ENCODE measurements around the gene TIMM13. TPM values are rescaled to one million over a fixed set of nuclear protein-coding genes. Genes with fewer than 3 reads are reported as not detected.

The TIMM13 gene
- polyA plus RNA-seq, 3 donors = 17.3 to 89.3 (median 72.4) TPM

- H3K9me3 ChIP-seq (replicated peaks in 1 of 2; ENCODE audit: control insufficient read depth in 1 of 2, insufficient read depth in 1 of 2, low read length in 2 of 2) = peaks cover 0 to 4% of the 10 kb centered on the region in 2 donors
- no peak for DNase-seq
- peaks cover 0 to 6% (median 4%) of the 10 kb centered on the region in 7 donors for H3K9me3 Mint-ChIP-seq
- peaks cover 0 to 4% of the 10 kb centered on the region in 2 donors for H3K36me3 Mint-ChIP-seq
- TF ChIP-seq CTCF (IDR thresholded peaks at IDR 0.05) = no peak
- no peak overlapping the region for H3K9ac ChIP-seq (ENCODE audit: insufficient read depth, low read length, poor library complexity, severe bottlenecking)
- peaks cover 7 to 8% (median 7%) of the 10 kb centered on the region in 3 donors for H3K27me3 Mint-ChIP-seq (ENCODE audit: low read depth in 3 of 3)
- no peaks in the 10 kb centered on the region for H3K36me3 ChIP-seq (replicated peaks in 1 of 2; ENCODE audit: control insufficient read depth in 1 of 2, insufficient read depth in 2 of 2, low read length in 2 of 2)
- H3K27me3 ChIP-seq (ENCODE audit: control insufficient read depth in 2 of 2, insufficient read depth in 2 of 2, low read length in 2 of 2) = no peaks in the 10 kb centered on the region
- peak overlapping the region in 1 of 7 donors; percentile 19 for H3K27ac Mint-ChIP-seq
- H2AFZ ChIP-seq (ENCODE audit: insufficient read depth, low read depth, low read length, poor library complexity, severe bottlenecking) = no peak overlapping the region
- H3K4me3 Mint-ChIP-seq = no peak overlapping the region
- no peaks in the 10 kb centered on the region for H4K20me1 ChIP-seq (ENCODE audit: insufficient read depth, low read length)
- no peak overlapping the region for H3K27ac ChIP-seq (ENCODE audit: low read depth in 1 of 2, low read length in 2 of 2)
- WGBS (ENCODE audit: insufficient coverage) = 54% methylated on average over 4 of the region's 7 CpGs
- no peak overlapping the region for H3K4me2 ChIP-seq (replicated peaks; ENCODE audit: extremely low read depth, low read length, poor library complexity, severe bottlenecking)
- intact Hi-C loops (cut with micrococcal nuclease) = loop anchor here in 1 of 2 donors (5.0 to 10.0 kb wide), 2 partner anchors 65 to 108 kb away; partner anchors contain the start of genes LSM7, PEAK3 and SPPL2B
- peaks cover 18 to 27% of the 10 kb centered on the region in 2 donors for H3K4me1 ChIP-seq (ENCODE audit: control insufficient read depth in 1 of 2, insufficient read depth in 2 of 2, low read length in 2 of 2)
- H3K4me1 Mint-ChIP-seq = peaks cover 30% of the 10 kb centered on the region
- no peaks in the 10 kb centered on the region for H3K79me2 ChIP-seq (ENCODE audit: insufficient read depth, low read length)
- no peak overlapping the region for H3K4me3 ChIP-seq (replicated peaks in 1 of 3; ENCODE audit: low read depth in 2 of 3, low read length in 3 of 3)
Observed at GRCh38 chr19:2392366-2392765, 35.0 kb downstream of the TIMM13 start.

GRCh38 chr19:2391118-2391725 lies 36.2 kb downstream of the TIMM13 start:
- no peaks in the 10 kb centered on the region for H4K20me1 ChIP-seq (ENCODE audit: insufficient read depth, low read length)
- H3K36me3 ChIP-seq (replicated peaks in 1 of 2; ENCODE audit: control insufficient read depth in 1 of 2, insufficient read depth in 2 of 2, low read length in 2 of 2) = no peaks in the 10 kb centered on the region
- WGBS (ENCODE audit: insufficient coverage) = 0% methylated on average over 3 of the region's 10 CpGs
- H2AFZ ChIP-seq (ENCODE audit: insufficient read depth, low read depth, low read length, poor library complexity, severe bottlenecking) = no peak overlapping the region
- H3K9ac ChIP-seq (ENCODE audit: insufficient read depth, low read length, poor library complexity, severe bottlenecking) = no peak overlapping the region
- no peaks in the 10 kb centered on the region for H3K79me2 ChIP-seq (ENCODE audit: insufficient read depth, low read length)
- H3K27me3 Mint-ChIP-seq (ENCODE audit: low read depth in 3 of 3) = peaks cover 5 to 7% (median 7%) of the 10 kb centered on the region in 3 donors
- peak; percentile 86 for TF ChIP-seq CTCF (IDR thresholded peaks at IDR 0.05)
- H3K4me1 Mint-ChIP-seq = peaks cover 29% of the 10 kb centered on the region
- H3K4me3 Mint-ChIP-seq = no peak overlapping the region
- peaks cover 0 to 8% (median 4%) of the 10 kb centered on the region in 7 donors for H3K9me3 Mint-ChIP-seq
- H3K27ac Mint-ChIP-seq = no peak overlapping the region
- H3K4me3 ChIP-seq (replicated peaks in 1 of 3; ENCODE audit: low read depth in 2 of 3, low read length in 3 of 3) = no peak overlapping the region
- H3K27ac ChIP-seq (ENCODE audit: low read depth in 1 of 2, low read length in 2 of 2) = no peak overlapping the region
- H3K27me3 ChIP-seq (ENCODE audit: control insufficient read depth in 2 of 2, insufficient read depth in 2 of 2, low read length in 2 of 2) = no peaks in the 10 kb centered on the region
- DNase-seq = peak; percentile 49 to 82 (median 71)
- H3K36me3 Mint-ChIP-seq = peaks cover 0 to 4% of the 10 kb centered on the region in 2 donors
- intact Hi-C loops (cut with micrococcal nuclease) = loop anchor here in 1 of 2 donors (5.0 to 10.0 kb wide), 2 partner anchors 64 to 106 kb away; partner anchors contain the start of genes LSM7, PEAK3 and SPPL2B
- H3K4me1 ChIP-seq (ENCODE audit: control insufficient read depth in 1 of 2, insufficient read depth in 2 of 2, low read length in 2 of 2) = peaks cover 18 to 27% of the 10 kb centered on the region in 2 donors
- H3K4me2 ChIP-seq (replicated peaks; ENCODE audit: extremely low read depth, low read length, poor library complexity, severe bottlenecking) = no peak overlapping the region
- H3K9me3 ChIP-seq (replicated peaks in 1 of 2; ENCODE audit: control insufficient read depth in 1 of 2, insufficient read depth in 1 of 2, low read length in 2 of 2) = peaks cover 0 to 4% of the 10 kb centered on the region in 2 donors

All from CD14-positive monocyte (primary cell).